K562 (cell line): ENCODE measurements around the gene DENND1A. TPM values are rescaled to one million over a fixed set of nuclear protein-coding genes. Genes with fewer than 3 reads are reported as not detected.
"Not testable (repeated sequence)": the region's sequence is repeated elsewhere in the genome, so short reads cannot be mapped to it uniquely, and the experiment has no call there.

ENCODE experiments used
- ATAC-seq: fragments of 200-7000 bp; cut with Tn5 transposase; 3 replicates; pipeline ENCODE4 v1.9.1; 2020; ENCODE audit warnings: moderate library complexity
- BruUV-seq: library from RNA; stranded (reverse); fragments of 400-500 nt; replicated peaks from 2 replicates; lab custom pipeline; 2021; lab: Mats Ljungman, UMichigan
- CTCF ChIA-PET: fragments of 300-600 bp; formaldehyde crosslinking; extraction: SDS; loops from one replicate; lab custom pipeline; 2021; ENCODE audit warnings: low intra/inter-chr PET ratio; lab: Yijun Ruan, JAX
- POLR2A ChIA-PET: fragments of 300-600, 350-650 bp; sonication (Branson Sonifier 250); formaldehyde crosslinking; extraction: SDS; loops from one replicate; lab custom pipeline; 2021; ENCODE audit warnings: antibody characterized with exemption, inconsistent platforms; lab: Yijun Ruan, JAX
- DNase-seq, 4 experiments: peaks; one replicate each; pipeline versions ENCODE4 v3.0.0 to v3.0.0-alpha.2; 2011 to 2018; ENCODE audit warnings: low spot score in 3 of 4, mixed read lengths in 3 of 4; ENCODE audit errors: extremely low read depth in 1 of 4
- FAIRE-seq: peaks from 2 replicates; lab custom pipeline; 2011; peaks lifted over from hg19 to GRCh38; lab: Jason Lieb, UNC
- H2AFZ ChIP-seq: 2 replicates; pipeline ENCODE4 v1.6.0; 2011; ENCODE audit warnings: low read depth, low read length, control low read depth, inconsistent platforms
- H3K27ac ChIP-seq: fragments of 200-600 bp; 3 replicates; pipeline ENCODE4 v1.8.0; 2011; ENCODE audit warnings: low read depth, mild to moderate bottlenecking, control low read depth, inconsistent platforms, low read length, moderate library complexity, mixed read lengths; ENCODE audit errors: extremely low read depth
- H3K27me3 ChIP-seq, 2 experiments: fragments of 300-600 bp in 1 of 2; 2 replicates in 1 of 2; 3 replicates in 1 of 2; pipeline versions ENCODE4 v1.6.0 to v1.8.0; 2011; ENCODE audit warnings: inconsistent platforms in 2 of 2, low read length in 2 of 2, mild to moderate bottlenecking in 1 of 2, mixed read lengths in 1 of 2, moderate library complexity in 1 of 2; ENCODE audit not compliant: control insufficient read depth in 2 of 2, insufficient read depth in 2 of 2
- H3K36me3 ChIP-seq: fragments of 300-600 bp; 3 replicates; pipeline ENCODE4 v1.8.0; 2011; ENCODE audit warnings: mild to moderate bottlenecking, low read length, inconsistent platforms; ENCODE audit not compliant: control insufficient read depth, insufficient read depth
- H3K4me1 ChIP-seq, 2 experiments: fragments of 200-600 bp in 1 of 2; replicated peaks in 1 of 2; 2 replicates in 1 of 2; 3 replicates in 1 of 2; pipeline versions ENCODE4 v1.5.1 to v1.8.0; 2011; ENCODE audit warnings: inconsistent platforms in 2 of 2, low read length in 2 of 2, mild to moderate bottlenecking in 1 of 2, mixed read lengths in 1 of 2, moderate library complexity in 1 of 2; ENCODE audit not compliant: control insufficient read depth in 2 of 2, insufficient read depth in 2 of 2
- H3K4me2 ChIP-seq: 2 replicates; pipeline ENCODE4 v1.6.1; 2011; ENCODE audit warnings: low read length, control low read depth, inconsistent platforms, mixed read lengths; ENCODE audit not compliant: insufficient read depth
- H3K4me3 ChIP-seq: fragments of 200-600 bp; sonication (generic), shearing (Covaris generic); 2 replicates; pipeline ENCODE4 v1.5.1; 2016; ENCODE audit warnings: control low read depth, inconsistent platforms
- H3K79me2 ChIP-seq: fragments of 200-600 bp; 3 replicates; pipeline ENCODE4 v1.8.0; 2011; ENCODE audit warnings: low read length, inconsistent platforms; ENCODE audit not compliant: control insufficient read depth, insufficient read depth
- H3K9ac ChIP-seq, 2 experiments: 2 replicates each; pipeline versions ENCODE4 v1.6.0 to v1.6.1; 2011; ENCODE audit warnings: low read depth in 2 of 2, low read length in 2 of 2, control low read depth in 1 of 2, inconsistent platforms in 1 of 2, mild to moderate bottlenecking in 1 of 2, mixed read lengths in 1 of 2; ENCODE audit not compliant: insufficient read depth in 1 of 2
- H3K9me1 ChIP-seq: one replicate; pipeline ENCODE4 v1.6.0; 2011; ENCODE audit warnings: inconsistent platforms, mild to moderate bottlenecking, low read length, moderate library complexity; ENCODE audit not compliant: control insufficient read depth, insufficient read depth
- H3K9me3 ChIP-seq: replicated peaks from 2 replicates; pipeline ENCODE4 v1.5.1; 2011; ENCODE audit warnings: low read depth, low read length, inconsistent platforms; ENCODE audit not compliant: control insufficient read depth, insufficient read depth
- H4K20me1 ChIP-seq: replicated peaks from 2 replicates; pipeline ENCODE4 v1.6.1; 2011; ENCODE audit warnings: low read length, inconsistent platforms, mixed read lengths; ENCODE audit not compliant: control insufficient read depth, insufficient read depth
- GABPA ChIP-seq: fragments of 200-800 bp; sonication (Bioruptor generic); conservative IDR thresholded peaks from 2 replicates; pipeline ENCODE4 v1.6.1; 2016; ENCODE audit warnings: low read depth, missing genetic modification characterization, missing compliant biosample characterization
- KLF16 ChIP-seq: IDR thresholded peaks from 2 replicates; pipeline ENCODE4 v1.6.1; 2016; ENCODE audit warnings: antibody characterized with exemption
- MEF2D ChIP-seq: conservative IDR thresholded peaks from 2 replicates; pipeline ENCODE4 v1.6.1; 2016; ENCODE audit warnings: low read depth, missing genetic modification characterization, missing compliant biosample characterization
- RAD21 ChIP-seq, 2 experiments: fragments of 250-450 bp in 1 of 2; fragments of 450-650 bp in 1 of 2; sonication (Bioruptor Pico) in 1 of 2; formaldehyde crosslinking in 1 of 2; IDR thresholded peaks in 1 of 2; conservative IDR thresholded peaks in 1 of 2; 2 replicates each; pipeline versions ENCODE4 v1.4.0 to v1.8.0; 2020 to 2022; ENCODE audit warnings: mild to moderate bottlenecking in 2 of 2, moderate library complexity in 1 of 2
- SMC3 ChIP-seq: conservative IDR thresholded peaks from 2 replicates; pipeline ENCODE4 v1.6.1; 2011; ENCODE audit warnings: low read depth, low read length, improper control_type of control experiment; ENCODE audit not compliant: insufficient read depth
- ZFX ChIP-seq: sonication (generic); formaldehyde crosslinking; IDR thresholded peaks from 2 replicates; pipeline ENCODE4 v1.8.0; 2022; ENCODE audit warnings: mild to moderate bottlenecking, missing genetic modification reagents, moderate library complexity
- whole genome bisulfite sequencing: fragments of 100-300 bp; shearing (Covaris generic); methylation state at CpG from one replicate; pipeline ENCODE4 v1.1.6; 2016; ENCODE audit warnings: low coverage, mixed read lengths; ENCODE audit not compliant: insufficient coverage; ENCODE audit errors: missing lambda C conversion rate; 5-methylcytosine and 5-hydroxymethylcytosine counted together
- in situ Hi-C: fragments of 300-500 bp; cut with MboI; formaldehyde crosslinking; loops from 4 replicates; pipeline ENCODE4 v1.15.0; 2018; ENCODE audit warnings: inconsistent platforms, mixed read lengths
- intact Hi-C: fragments of 100-400 bp; cut with micrococcal nuclease; formaldehyde crosslinking; loops from 2 replicates; pipeline ENCODE4 v1.14.2; 2022
- polyA plus RNA-seq, 8 experiments: library from polyadenylated mRNA; depleted of rRNA in 4 of 8; stranded (reverse) in 5 of 8; unstranded in 3 of 8; fragments of >200 nt; fragmentation: Nextera tagmentation in 2 of 8; fragmentation: Illumina TruSeq in 1 of 8; extraction: Ambion mirVana in 2 of 8; extraction: Trizol in 1 of 8; gene quantifications; 2 replicates each; pipeline versions ENCODE4 v1.2.1 to v1.2.3, GENCODE V29; 2011 to 2014; ENCODE audit warnings: inconsistent platforms in 1 of 8, missing spikeins in 1 of 8
- total RNA-seq, 7 experiments: library from RNA; depleted of rRNA in 6 of 7; stranded (reverse); fragments of >200 nt in 6 of 7; fragmentation: Illumina TruSeq in 2 of 7; extraction: Trizol in 2 of 7; gene quantifications; 2 replicates each; pipeline versions ENCODE4 v1.2.1 to v1.2.3, GENCODE V29; 2011 to 2021; ENCODE audit warnings: low replicate concordance in 1 of 7
- TF ChIP-seq, protein P1 (sequence below): sonication (generic); formaldehyde crosslinking; IDR thresholded peaks from 2 replicates; pipeline ENCODE4 v1.8.0; 2022; ENCODE audit warnings: missing genetic modification reagents, mild to moderate bottlenecking, moderate library complexity, borderline replicate concordance
- TF ChIP-seq, protein P2 (sequence below), 3 experiments: IDR thresholded peaks in 2 of 3; conservative IDR thresholded peaks in 1 of 3; 2 replicates each; pipeline ENCODE4 v1.5.1; 2011 to 2012; ENCODE audit warnings: low read length in 3 of 3, mild to moderate bottlenecking in 3 of 3, control low read depth in 2 of 3, improper control_type of control experiment in 1 of 3, inconsistent platforms in 1 of 3, low read depth in 1 of 3, mixed read lengths in 1 of 3, moderate library complexity in 1 of 3; ENCODE audit not compliant: insufficient read depth in 2 of 3

DENND1A gene
- total and polyA plus RNA-seq, 9 of the 15 experiments (the other 6 are each of a cell fraction or from before 2014, with no cell fraction given): 7.6 to 29.5 (median 15.7) TPM

DNA sequence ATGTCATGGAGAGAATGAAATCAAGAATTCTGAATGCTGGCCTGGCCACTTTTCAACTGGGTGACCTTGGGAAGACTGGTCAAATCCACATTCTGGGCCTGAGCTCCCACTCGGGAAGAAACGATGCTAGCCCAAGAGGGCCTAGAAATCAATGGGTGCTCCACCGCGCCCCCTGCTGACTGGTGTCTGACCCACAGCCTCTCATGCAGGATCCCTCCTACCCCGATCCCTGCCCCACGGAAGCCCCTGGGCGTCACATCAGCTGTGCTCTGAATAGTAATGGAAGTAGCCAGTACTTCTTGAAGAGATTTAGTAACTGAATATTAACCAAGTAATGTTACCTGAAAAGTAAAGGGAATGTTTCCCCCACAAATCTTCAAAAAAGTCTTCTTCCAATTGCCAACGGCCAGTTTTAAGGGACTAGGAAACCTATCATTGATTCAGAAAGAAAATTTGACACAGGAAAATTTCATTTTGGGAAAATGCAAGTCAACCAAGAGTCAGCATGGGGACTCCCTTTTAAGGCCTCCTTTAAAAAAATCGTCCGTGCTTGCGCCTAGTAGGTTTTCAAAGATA, 530.0 kb downstream of the DENND1A start:
- H3K27me3 ChIP-seq: no peaks in the 10 kb centered on the region
- no peaks in the 10 kb centered on the region for H3K9me3 ChIP-seq
- FAIRE-seq (peak; percentile 70), DNase-seq (peak; percentile 70 to 87 (median 84)), ATAC-seq (peak; percentile 84)
- intact Hi-C loops (no loop called here), in situ Hi-C loops (loop anchor here (10.0 kb wide), 1 partner anchor 635 kb away; no protein-coding TSS in a partner anchor)
- no peak overlapping the region for H2AFZ ChIP-seq
- no peaks in the 10 kb centered on the region for H4K20me1 ChIP-seq
- TF ChIP-seq, protein P1, sequence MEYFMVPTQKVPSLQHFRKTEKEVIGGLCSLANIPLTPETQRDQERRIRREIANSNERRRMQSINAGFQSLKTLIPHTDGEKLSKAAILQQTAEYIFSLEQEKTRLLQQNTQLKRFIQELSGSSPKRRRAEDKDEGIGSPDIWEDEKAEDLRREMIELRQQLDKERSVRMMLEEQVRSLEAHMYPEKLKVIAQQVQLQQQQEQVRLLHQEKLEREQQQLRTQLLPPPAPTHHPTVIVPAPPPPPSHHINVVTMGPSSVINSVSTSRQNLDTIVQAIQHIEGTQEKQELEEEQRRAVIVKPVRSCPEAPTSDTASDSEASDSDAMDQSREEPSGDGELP: peak; percentile 54; the same call in 1 of the 2 replicates
- TF ChIP-seq GABPA (tag): no peak
- no peak for TF ChIP-seq MEF2D (tag)
- TF ChIP-seq KLF16: peak; percentile 29; the same call in 1 of the 2 replicates
- TF ChIP-seq ZFX (CRISPR knock-in tag): no peak
- TF ChIP-seq RAD21 (CRISPR knock-in tag; conservative IDR thresholded peaks at IDR 0.05 in 1 of 2, IDR thresholded peaks at IDR 0.05 in 1 of 2): peak in 1 of 2 experiments; percentile 35; a peak in 1 of 4 replicates
- TF ChIP-seq SMC3: peak; percentile 47
- TF ChIP-seq, protein P2, sequence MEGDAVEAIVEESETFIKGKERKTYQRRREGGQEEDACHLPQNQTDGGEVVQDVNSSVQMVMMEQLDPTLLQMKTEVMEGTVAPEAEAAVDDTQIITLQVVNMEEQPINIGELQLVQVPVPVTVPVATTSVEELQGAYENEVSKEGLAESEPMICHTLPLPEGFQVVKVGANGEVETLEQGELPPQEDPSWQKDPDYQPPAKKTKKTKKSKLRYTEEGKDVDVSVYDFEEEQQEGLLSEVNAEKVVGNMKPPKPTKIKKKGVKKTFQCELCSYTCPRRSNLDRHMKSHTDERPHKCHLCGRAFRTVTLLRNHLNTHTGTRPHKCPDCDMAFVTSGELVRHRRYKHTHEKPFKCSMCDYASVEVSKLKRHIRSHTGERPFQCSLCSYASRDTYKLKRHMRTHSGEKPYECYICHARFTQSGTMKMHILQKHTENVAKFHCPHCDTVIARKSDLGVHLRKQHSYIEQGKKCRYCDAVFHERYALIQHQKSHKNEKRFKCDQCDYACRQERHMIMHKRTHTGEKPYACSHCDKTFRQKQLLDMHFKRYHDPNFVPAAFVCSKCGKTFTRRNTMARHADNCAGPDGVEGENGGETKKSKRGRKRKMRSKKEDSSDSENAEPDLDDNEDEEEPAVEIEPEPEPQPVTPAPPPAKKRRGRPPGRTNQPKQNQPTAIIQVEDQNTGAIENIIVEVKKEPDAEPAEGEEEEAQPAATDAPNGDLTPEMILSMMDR (IDR thresholded peaks at IDR 0.05 in 2 of 3, conservative IDR thresholded peaks at IDR 0.05 in 1 of 3; ENCODE audit: insufficient read depth in 2 of 3, low read depth in 1 of 3, low read length in 3 of 3): peak; percentile 69 to 87 (median 70)
- no peak overlapping the region for H3K4me3 ChIP-seq
- ChIA-PET POLR2A (no interaction called here), CTCF (interaction anchor here (1.2 kb wide), 2 partner anchors 46 to 318 kb away, joined by 3 to 6 read pairs; no protein-coding TSS in a partner anchor)
- no peak overlapping the region for H3K9ac ChIP-seq
- H3K4me2 ChIP-seq: no peak overlapping the region
- no TSS peak for BruUV-seq
- no peak overlapping the region for H3K27ac ChIP-seq
- 43% methylated on average over 11 of the region's 11 CpGs for WGBS
- peaks cover 12 to 18% of the 10 kb centered on the region in 2 experiments; a peak in 4 of 5 replicates for H3K4me1 ChIP-seq
- no peaks in the 10 kb centered on the region for H3K79me2 ChIP-seq
- no peaks in the 10 kb centered on the region for H3K36me3 ChIP-seq
- no peaks in the 10 kb centered on the region for H3K9me1 ChIP-seq

DNA sequence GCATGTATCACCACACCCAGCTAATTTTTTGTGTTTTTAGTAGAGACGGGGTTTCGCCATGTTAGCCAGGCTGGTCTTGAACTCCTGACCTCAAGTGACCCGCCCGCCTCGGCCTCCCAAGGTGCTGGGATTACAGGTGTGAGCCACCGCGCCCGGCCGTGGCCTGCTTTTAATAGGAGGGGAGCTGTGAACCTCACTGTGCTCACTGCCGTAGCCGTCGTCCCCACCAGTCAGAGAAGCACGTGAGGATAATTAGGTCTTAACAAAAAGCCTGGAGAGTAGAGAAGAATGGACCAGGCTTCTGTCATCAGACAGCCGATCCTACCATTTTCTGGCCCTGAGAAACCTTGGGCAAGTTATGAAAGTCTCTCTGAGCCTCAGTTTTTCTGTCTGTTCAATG, 531.0 kb downstream of the DENND1A start:
- H3K79me2 ChIP-seq, H3K36me3 ChIP-seq, H3K27ac ChIP-seq, H4K20me1 ChIP-seq, H3K9me1 ChIP-seq, ATAC-seq, DNase-seq, POLR2A ChIA-PET, FAIRE-seq, H3K4me2 ChIP-seq, H3K27me3 ChIP-seq, intact Hi-C loops, BruUV-seq, H2AFZ ChIP-seq, H3K4me3 ChIP-seq, in situ Hi-C loops, H3K9me3 ChIP-seq, H3K9ac ChIP-seq: not testable (repeated sequence)
- peaks cover 12 to 24% of the 10 kb centered on the region in 2 experiments; a peak in 4 of 5 replicates for H3K4me1 ChIP-seq
- 87% methylated on average over 13 of the region's 14 CpGs for WGBS
- CTCF ChIA-PET: interaction anchor here (1.2 kb wide), 1 partner anchor 45 kb away, joined by 3 read pairs; no protein-coding TSS in a partner anchor
